Endothelial cell of umbilical vein (primary cell): Measurements from ENCODE around the gene PLPP7. TPM values are rescaled to one million over a fixed set of nuclear protein-coding genes. Genes with fewer than 3 reads are reported as not detected.

Source experiments
- BruUV-seq: library from RNA; stranded (reverse); fragments of 400-500 nt; replicated peaks from 2 replicates; lab custom pipeline; 2021; lab: Mats Ljungman, UMichigan
- CTCF ChIA-PET: fragments of 300-600, 350-600 bp; sonication (Branson Sonifier 250); formaldehyde crosslinking; loops from one replicate; lab custom pipeline; 2021; ENCODE audit warnings: antibody characterized with exemption, inconsistent platforms; lab: Charles Lee
- POLR2A ChIA-PET: fragments of 300-600, 350-600 bp; sonication (Branson Sonifier 250); formaldehyde crosslinking; loops from one replicate; lab custom pipeline; 2021; ENCODE audit warnings: antibody characterized with exemption, inconsistent platforms; lab: Charles Lee
- DNase-seq: peaks from one replicate; pipeline ENCODE4 v3.0.0-alpha.2; 2011; ENCODE audit warnings: low read depth, low spot score
- FAIRE-seq: peaks from 2 replicates; lab custom pipeline; 2011; peaks lifted over from hg19 to GRCh38; lab: Jason Lieb, UNC
- H2AFZ ChIP-seq: 2 replicates; pipeline ENCODE4 v1.6.0; 2012; ENCODE audit warnings: low read depth, low read length, control low read depth, inconsistent platforms
- H3K27ac ChIP-seq: 2 replicates; pipeline ENCODE4 v1.5.1; 2011; ENCODE audit warnings: low read depth, mild to moderate bottlenecking, control low read depth, low read length, moderate library complexity; ENCODE audit not compliant: insufficient read depth
- H3K27me3 ChIP-seq, 2 experiments: 2 replicates each; pipeline versions ENCODE4 v1.6.0 to v1.6.1; 2011; ENCODE audit warnings: low read length in 2 of 2, mixed read lengths in 1 of 2; ENCODE audit not compliant: control insufficient read depth in 2 of 2, insufficient read depth in 2 of 2
- H3K36me3 ChIP-seq, 2 experiments: 2 replicates in 1 of 2; 3 replicates in 1 of 2; pipeline ENCODE4 v1.5.1; 2011; ENCODE audit warnings: low read length in 2 of 2, mild to moderate bottlenecking in 1 of 2, moderate library complexity in 1 of 2; ENCODE audit not compliant: control insufficient read depth in 2 of 2, insufficient read depth in 2 of 2; ENCODE audit errors: extremely low read depth in 1 of 2
- H3K4me1 ChIP-seq: 3 replicates; pipeline ENCODE4 v1.5.1; 2011; ENCODE audit warnings: mild to moderate bottlenecking, low read length; ENCODE audit not compliant: control insufficient read depth, insufficient read depth; ENCODE audit errors: extremely low read depth
- H3K4me2 ChIP-seq: 2 replicates; pipeline ENCODE4 v1.6.1; 2011; ENCODE audit warnings: low read length, control low read depth, mixed read lengths; ENCODE audit not compliant: insufficient read depth
- H3K4me3 ChIP-seq, 3 experiments: fragments of 200-600 bp in 1 of 3; sonication (generic), shearing (Covaris generic) in 1 of 3; replicated peaks in 1 of 3; 2 replicates each; pipeline ENCODE4 v1.5.1; 2011 to 2016; ENCODE audit warnings: control low read depth in 3 of 3, low read length in 3 of 3, mild to moderate bottlenecking in 2 of 3, inconsistent platforms in 1 of 3, low read depth in 1 of 3, moderate library complexity in 1 of 3; ENCODE audit not compliant: insufficient read depth in 1 of 3
- H3K79me2 ChIP-seq: 2 replicates; pipeline ENCODE4 v1.6.0; 2012; ENCODE audit warnings: low read length, inconsistent platforms; ENCODE audit not compliant: control insufficient read depth, insufficient read depth
- H3K9ac ChIP-seq: replicated peaks from 2 replicates; pipeline ENCODE3; 2011; ENCODE audit warnings: low read length, control low read depth; ENCODE audit not compliant: insufficient read depth; ENCODE audit errors: extremely low read depth
- H3K9me1 ChIP-seq: replicated peaks from 3 replicates; pipeline ENCODE4 v1.6.0; 2011; ENCODE audit warnings: mild to moderate bottlenecking, low read length; ENCODE audit not compliant: control insufficient read depth, insufficient read depth; ENCODE audit errors: extremely low read depth
- H3K9me3 ChIP-seq: replicated peaks from 2 replicates; pipeline ENCODE4 v1.5.1; 2012; ENCODE audit warnings: low read length, inconsistent platforms; ENCODE audit not compliant: control insufficient read depth, insufficient read depth
- H4K20me1 ChIP-seq: replicated peaks from 2 replicates; pipeline ENCODE3; 2011; ENCODE audit warnings: mild to moderate bottlenecking, low read length; ENCODE audit not compliant: control insufficient read depth, insufficient read depth; ENCODE audit errors: extremely low read depth
- EZH2 ChIP-seq: IDR thresholded peaks from 2 replicates; pipeline ENCODE4 v1.6.1; 2012; ENCODE audit warnings: borderline replicate concordance, low read depth, mild to moderate bottlenecking, moderate library complexity, low read length, inconsistent platforms; ENCODE audit not compliant: severe bottlenecking
- FOS ChIP-seq: IDR thresholded peaks from 2 replicates; pipeline ENCODE4 v1.6.1; 2011; ENCODE audit warnings: mild to moderate bottlenecking, low read length, moderate library complexity, borderline replicate concordance; ENCODE audit not compliant: insufficient read depth
- GATA2 ChIP-seq: IDR thresholded peaks from 2 replicates; pipeline ENCODE4 v1.7.0; 2011; ENCODE audit warnings: low read depth, mild to moderate bottlenecking, moderate library complexity, mixed read lengths, low read length; ENCODE audit not compliant: insufficient read length, insufficient read depth
- JUN ChIP-seq: IDR thresholded peaks from 2 replicates; pipeline ENCODE4 v1.6.1; 2011; ENCODE audit warnings: borderline replicate concordance, low read depth; ENCODE audit not compliant: insufficient read length, insufficient read depth
- MYC ChIP-seq: IDR thresholded peaks from one replicate; pipeline ENCODE4 v1.6.1; 2011; ENCODE audit warnings: mild to moderate bottlenecking, low read depth, low read length
- POLR2A ChIP-seq: IDR thresholded peaks from 2 replicates; pipeline ENCODE4 v1.6.1; 2012; ENCODE audit warnings: low read depth, mild to moderate bottlenecking, control low read depth, low read length
- POLR2AphosphoS5 ChIP-seq: IDR thresholded peaks from 2 replicates; pipeline ENCODE4 v1.6.1; 2012; ENCODE audit warnings: low read depth, mild to moderate bottlenecking, control low read depth, low read length, moderate library complexity; ENCODE audit not compliant: insufficient read depth
- dilution Hi-C: fragments of 300-500 bp; cut with MboI; formaldehyde crosslinking; loops from one replicate; pipeline ENCODE4 v1.15.0; 2019; ENCODE audit warnings: low sequenced_read_pairs; ENCODE audit not compliant: extremely low pct_ligation_motif_present
- intact Hi-C: fragments of 100-400 bp; cut with micrococcal nuclease; formaldehyde crosslinking; loops from one replicate; pipeline ENCODE4 v1.10.0; 2022
- polyA plus RNA-seq, 4 experiments: library from polyadenylated mRNA; depleted of rRNA in 3 of 4; stranded (reverse) in 3 of 4; unstranded in 1 of 4; fragments of >200 nt; gene quantifications; 2 replicates each; pipeline versions ENCODE4 v1.2.1 to v1.2.3, GENCODE V29; 2011 to 2012; ENCODE audit warnings: missing spikeins in 1 of 4
- total RNA-seq: library from RNA; stranded (reverse); gene quantifications from 2 replicates; pipeline ENCODE4 v1.2.3, GENCODE V29; 2021
- TF ChIP-seq, protein P1 (sequence below): IDR thresholded peaks from 2 replicates; pipeline ENCODE4 v1.6.1; 2011; ENCODE audit not compliant: insufficient read depth, insufficient read length
- TF ChIP-seq, protein P2 (sequence below), 2 donors: IDR thresholded peaks; 1 replicate in 1 of 2; 2 replicates in 1 of 2; pipeline ENCODE4 v1.5.1; 2011; ENCODE audit warnings: low read length in 2 of 2, mild to moderate bottlenecking in 2 of 2, moderate library complexity in 2 of 2, control low read depth in 1 of 2, inconsistent platforms in 1 of 2, low read depth in 1 of 2; ENCODE audit not compliant: insufficient read depth in 1 of 2; ENCODE audit errors: extremely low read depth in 1 of 2

The PLPP7 gene
- total and polyA plus RNA-seq, 2 donors (not counting 3 experiments of a cell fraction or from before 2014, with no cell fraction given): 2.1 to 2.7 TPM

DNA sequence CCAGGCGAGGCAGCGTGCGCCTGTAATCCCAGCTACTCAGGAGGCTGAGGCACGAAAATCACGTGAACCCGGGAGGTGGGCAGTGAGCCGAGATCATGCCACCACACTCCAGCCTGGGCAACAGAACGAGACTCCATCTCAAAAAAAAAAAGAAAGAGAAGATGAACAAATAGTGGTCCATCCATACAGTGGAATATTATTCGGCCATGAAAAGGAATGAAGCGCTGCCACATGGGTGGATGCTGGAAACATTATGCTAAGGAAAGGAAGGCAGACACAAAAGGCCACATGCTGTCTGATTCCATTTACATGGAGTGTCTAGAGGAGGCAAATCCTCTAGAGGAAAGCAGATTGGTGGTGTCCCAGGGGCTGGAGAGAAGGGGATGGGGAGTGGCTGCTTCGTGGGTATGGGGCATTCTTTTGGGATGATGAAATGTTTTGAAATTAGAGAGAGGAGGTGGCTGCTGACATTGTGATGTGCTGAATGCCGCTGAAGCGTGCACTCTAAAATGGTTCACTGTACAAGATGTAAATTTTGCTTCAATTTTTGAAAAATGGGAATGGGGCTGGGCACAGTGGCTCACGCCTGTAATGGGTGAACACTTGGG lies 17.0 kb downstream of the PLPP7 start:
- dilution Hi-C loops (no loop called here), intact Hi-C loops (no loop called here)
- Histone ChIP-seq H3K27me3 (no peaks in the 10 kb centered on the region), H4K20me1 (no peaks in the 10 kb centered on the region), H2AFZ (no peak overlapping the region), H3K4me3 (no peak overlapping the region), H3K79me2 (no peaks in the 10 kb centered on the region), H3K4me1 (no peaks in the 10 kb centered on the region), H3K9ac (no peak overlapping the region), H3K36me3 (no peaks in the 10 kb centered on the region), H3K4me2 (no peak overlapping the region), H3K9me3 (no peaks in the 10 kb centered on the region), H3K27ac (no peak overlapping the region), H3K9me1 (no peaks in the 10 kb centered on the region)
- BruUV-seq: no TSS peak
- no peak for TF ChIP-seq POLR2AphosphoS5
- TF ChIP-seq EZH2: no peak
- TF ChIP-seq GATA2: no peak
- TF ChIP-seq JUN: no peak
- no peak for TF ChIP-seq MYC
- TF ChIP-seq, protein P1, sequence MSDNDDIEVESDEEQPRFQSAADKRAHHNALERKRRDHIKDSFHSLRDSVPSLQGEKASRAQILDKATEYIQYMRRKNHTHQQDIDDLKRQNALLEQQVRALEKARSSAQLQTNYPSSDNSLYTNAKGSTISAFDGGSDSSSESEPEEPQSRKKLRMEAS: no peak
- no peak for TF ChIP-seq POLR2A
- no peak for TF ChIP-seq FOS
- TF ChIP-seq, protein P2, sequence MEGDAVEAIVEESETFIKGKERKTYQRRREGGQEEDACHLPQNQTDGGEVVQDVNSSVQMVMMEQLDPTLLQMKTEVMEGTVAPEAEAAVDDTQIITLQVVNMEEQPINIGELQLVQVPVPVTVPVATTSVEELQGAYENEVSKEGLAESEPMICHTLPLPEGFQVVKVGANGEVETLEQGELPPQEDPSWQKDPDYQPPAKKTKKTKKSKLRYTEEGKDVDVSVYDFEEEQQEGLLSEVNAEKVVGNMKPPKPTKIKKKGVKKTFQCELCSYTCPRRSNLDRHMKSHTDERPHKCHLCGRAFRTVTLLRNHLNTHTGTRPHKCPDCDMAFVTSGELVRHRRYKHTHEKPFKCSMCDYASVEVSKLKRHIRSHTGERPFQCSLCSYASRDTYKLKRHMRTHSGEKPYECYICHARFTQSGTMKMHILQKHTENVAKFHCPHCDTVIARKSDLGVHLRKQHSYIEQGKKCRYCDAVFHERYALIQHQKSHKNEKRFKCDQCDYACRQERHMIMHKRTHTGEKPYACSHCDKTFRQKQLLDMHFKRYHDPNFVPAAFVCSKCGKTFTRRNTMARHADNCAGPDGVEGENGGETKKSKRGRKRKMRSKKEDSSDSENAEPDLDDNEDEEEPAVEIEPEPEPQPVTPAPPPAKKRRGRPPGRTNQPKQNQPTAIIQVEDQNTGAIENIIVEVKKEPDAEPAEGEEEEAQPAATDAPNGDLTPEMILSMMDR (IDR thresholded peaks at IDR 0.05; ENCODE audit: extremely low read depth in 1 of 2, insufficient read depth in 1 of 2, low read depth in 1 of 2, low read length in 2 of 2): no peak
- DNase-seq (no peak), FAIRE-seq (no peak)
- CTCF ChIA-PET: no interaction called here
- POLR2A ChIA-PET: no interaction called here
